ENCODE results near the gene FAM221A.
"Not testable (repeated sequence)": the region's sequence is repeated elsewhere in the genome, so short reads cannot be mapped to it uniquely, and the experiment has no call there.

FAM221A gene

GRCh38 chr7:23679898-23680413, at the start of gene FAM221A:
Gene FAM221A, plus strand, starts transcription at chr7:23680199. Its CDS starts 20 bp downstream, at chr7:23680219.
- Mint-ChIP-seq H3K4me3 (peak within 1 kb of the TSS; percentile 91), H3K36me3 (no peaks in the 10 kb centered on the region), H3K9me3 (ENCODE audit: low read depth) (no peaks in the 10 kb centered on the region), H3K27me3 (no peaks in the 10 kb centered on the region), H3K4me1 (ENCODE audit: low read depth) (peaks cover 17% of the 10 kb centered on the region), H3K27ac (peak within 1 kb of the TSS; percentile 86)

- H3K4me3 Mint-ChIP-seq = no peak overlapping the region
- H3K4me1 Mint-ChIP-seq (ENCODE audit: low read depth) = no peaks in the 10 kb centered on the region
- peaks cover 4% of the 10 kb centered on the region for H3K36me3 Mint-ChIP-seq
- H3K9me3 Mint-ChIP-seq (ENCODE audit: low read depth) = no peaks in the 10 kb centered on the region
- no peak overlapping the region for H3K27ac Mint-ChIP-seq
- no peaks in the 10 kb centered on the region for H3K27me3 Mint-ChIP-seq
Measured at GRCh38 chr7:23633417-23633816, 46.6 kb upstream of the FAM221A start.

- no peak overlapping the region for H3K4me3 Mint-ChIP-seq
- no peaks in the 10 kb centered on the region for H3K27me3 Mint-ChIP-seq
- H3K9me3 Mint-ChIP-seq (ENCODE audit: low read depth) = no peaks in the 10 kb centered on the region
- no peaks in the 10 kb centered on the region for H3K4me1 Mint-ChIP-seq (ENCODE audit: low read depth)
- H3K36me3 Mint-ChIP-seq = peaks cover 4% of the 10 kb centered on the region
- H3K27ac Mint-ChIP-seq = no peak overlapping the region
Measured at GRCh38 chr7:23645822-23646221, 34.2 kb upstream of the FAM221A start.

- H3K9me3 Mint-ChIP-seq (ENCODE audit: low read depth) = peaks cover 24% of the 10 kb centered on the region
- H3K27ac Mint-ChIP-seq = no peak overlapping the region
- H3K4me3 Mint-ChIP-seq = no peak overlapping the region
- peaks cover 9% of the 10 kb centered on the region for H3K36me3 Mint-ChIP-seq
- H3K27me3 Mint-ChIP-seq = no peaks in the 10 kb centered on the region
- no peaks in the 10 kb centered on the region for H3K4me1 Mint-ChIP-seq (ENCODE audit: low read depth)
Measured at GRCh38 chr7:23653942-23654341, 26.1 kb upstream of the FAM221A start.

- no peaks in the 10 kb centered on the region for H3K27me3 Mint-ChIP-seq
- H3K4me3 Mint-ChIP-seq = no peak overlapping the region
- H3K9me3 Mint-ChIP-seq (ENCODE audit: low read depth) = peaks cover 24% of the 10 kb centered on the region
- H3K27ac Mint-ChIP-seq = no peak overlapping the region
- H3K4me1 Mint-ChIP-seq (ENCODE audit: low read depth) = no peaks in the 10 kb centered on the region
- peaks cover 9% of the 10 kb centered on the region for H3K36me3 Mint-ChIP-seq
Measured at GRCh38 chr7:23654508-23654907, 25.5 kb upstream of the FAM221A start.

GRCh38 chr7:23655433-23655832, 24.6 kb upstream of the FAM221A start:
- H3K4me1 Mint-ChIP-seq (ENCODE audit: low read depth) = no peaks in the 10 kb centered on the region
- peaks cover 9% of the 10 kb centered on the region for H3K36me3 Mint-ChIP-seq
- H3K9me3 Mint-ChIP-seq (ENCODE audit: low read depth) = peaks cover 24% of the 10 kb centered on the region
- no peak overlapping the region for H3K4me3 Mint-ChIP-seq
- no peaks in the 10 kb centered on the region for H3K27me3 Mint-ChIP-seq
- no peak overlapping the region for H3K27ac Mint-ChIP-seq

- H3K27me3 Mint-ChIP-seq = no peaks in the 10 kb centered on the region
- peaks cover 21% of the 10 kb centered on the region for H3K9me3 Mint-ChIP-seq (ENCODE audit: low read depth)
- H3K27ac Mint-ChIP-seq = no peak overlapping the region
- peaks cover 6% of the 10 kb centered on the region for H3K36me3 Mint-ChIP-seq
- no peak overlapping the region for H3K4me3 Mint-ChIP-seq
- H3K4me1 Mint-ChIP-seq (ENCODE audit: low read depth) = no peaks in the 10 kb centered on the region
Measured at GRCh38 chr7:23658831-23659427, 21.1 kb upstream of the FAM221A start.

GRCh38 chr7:23661385-23661784, 18.6 kb upstream of the FAM221A start:
- Mint-ChIP-seq H3K9me3 (ENCODE audit: low read depth) (peaks cover 11% of the 10 kb centered on the region), H3K4me3 (no peak overlapping the region), H3K27ac (no peak overlapping the region), H3K36me3 (peaks cover 2% of the 10 kb centered on the region), H3K4me1 (ENCODE audit: low read depth) (no peaks in the 10 kb centered on the region), H3K27me3 (no peaks in the 10 kb centered on the region)

GRCh38 chr7:23662124-23662983, 17.6 kb upstream of the FAM221A start:
- Mint-ChIP-seq H3K27me3 (no peaks in the 10 kb centered on the region), H3K9me3 (ENCODE audit: low read depth) (peaks cover 1% of the 10 kb centered on the region), H3K27ac (no peak overlapping the region), H3K36me3 (peaks cover 4% of the 10 kb centered on the region), H3K4me1 (ENCODE audit: low read depth) (no peaks in the 10 kb centered on the region), H3K4me3 (no peak overlapping the region)

- no peak overlapping the region for H3K27ac Mint-ChIP-seq
- H3K27me3 Mint-ChIP-seq = no peaks in the 10 kb centered on the region
- peaks cover 4% of the 10 kb centered on the region for H3K36me3 Mint-ChIP-seq
- no peaks in the 10 kb centered on the region for H3K9me3 Mint-ChIP-seq (ENCODE audit: low read depth)
- H3K4me3 Mint-ChIP-seq = no peak overlapping the region
- H3K4me1 Mint-ChIP-seq (ENCODE audit: low read depth) = no peaks in the 10 kb centered on the region
Measured at GRCh38 chr7:23662984-23663313, 17.1 kb upstream of the FAM221A start.

- H3K36me3 Mint-ChIP-seq = peaks cover 2% of the 10 kb centered on the region
- no peak overlapping the region for H3K27ac Mint-ChIP-seq
- no peaks in the 10 kb centered on the region for H3K4me1 Mint-ChIP-seq (ENCODE audit: low read depth)
- no peaks in the 10 kb centered on the region for H3K27me3 Mint-ChIP-seq
- H3K4me3 Mint-ChIP-seq = no peak overlapping the region
- no peaks in the 10 kb centered on the region for H3K9me3 Mint-ChIP-seq (ENCODE audit: low read depth)
Measured at GRCh38 chr7:23664122-23664521, 15.9 kb upstream of the FAM221A start.

- Mint-ChIP-seq H3K4me1 (ENCODE audit: low read depth) (no peaks in the 10 kb centered on the region), H3K27ac (no peak overlapping the region), H3K36me3 (no peaks in the 10 kb centered on the region), H3K27me3 (peaks cover 10% of the 10 kb centered on the region), H3K9me3 (ENCODE audit: low read depth) (no peaks in the 10 kb centered on the region), H3K4me3 (no peak overlapping the region)
Measured at GRCh38 chr7:23672033-23672432, 8.0 kb upstream of the FAM221A start.

GRCh38 chr7:23680414-23681405, 711 bp downstream of the FAM221A start:
- no peaks in the 10 kb centered on the region for H3K36me3 Mint-ChIP-seq
- H3K4me3 Mint-ChIP-seq = peak overlapping the region; percentile 91
- H3K9me3 Mint-ChIP-seq (ENCODE audit: low read depth) = no peaks in the 10 kb centered on the region
- peak overlapping the region; percentile 61 for H3K27ac Mint-ChIP-seq
- H3K4me1 Mint-ChIP-seq (ENCODE audit: low read depth) = peaks cover 17% of the 10 kb centered on the region
- no peaks in the 10 kb centered on the region for H3K27me3 Mint-ChIP-seq

- not testable (repeated sequence) for H3K27ac Mint-ChIP-seq; H3K9me3 Mint-ChIP-seq (ENCODE audit: low read depth); H3K27me3 Mint-ChIP-seq; H3K36me3 Mint-ChIP-seq; H3K4me3 Mint-ChIP-seq
- peaks cover 15% of the 10 kb centered on the region for H3K4me1 Mint-ChIP-seq (ENCODE audit: low read depth)
Measured at GRCh38 chr7:23684041-23684440, 4.0 kb downstream of the FAM221A start.

- H3K9me3 Mint-ChIP-seq (ENCODE audit: low read depth) = no peaks in the 10 kb centered on the region
- no peak overlapping the region for H3K27ac Mint-ChIP-seq
- H3K36me3 Mint-ChIP-seq = no peaks in the 10 kb centered on the region
- no peaks in the 10 kb centered on the region for H3K27me3 Mint-ChIP-seq
- no peak overlapping the region for H3K4me3 Mint-ChIP-seq
- H3K4me1 Mint-ChIP-seq (ENCODE audit: low read depth) = peaks cover 5% of the 10 kb centered on the region
Measured at GRCh38 chr7:23685731-23686130, 5.7 kb downstream of the FAM221A start.

Measured in activated naive CD8-positive, alpha-beta T cell (primary cell).